HG03378 (cell line): ENCODE results near the gene TUBB3.
"Not testable (repeated sequence)": the region's sequence is repeated elsewhere in the genome, so short reads cannot be mapped to it uniquely, and the experiment has no call there.

Experiments
- ATAC-seq: cut with Tn5 transposase; IDR thresholded peaks from one replicate; pipeline ENCODE4 v1.9.1; 2021; ENCODE audit warnings: mild to moderate bottlenecking, moderate library complexity; ENCODE audit not compliant: unreplicated experiment

Gene TUBB3

GRCh38 chr16:89922884-89923639, at the start of gene TUBB3:
Gene TUBB3 (plus strand): TSS chr16:89923342. CDS start chr16:89923402, 60 bp downstream.
- no peak for ATAC-seq

GRCh38 chr16:89873972-89874689, 49.0 kb upstream of the TUBB3 start:
- peak; percentile 22 for ATAC-seq

GRCh38 chr16:89879123-89879522, 44.0 kb upstream of the TUBB3 start:
- not testable (repeated sequence) for ATAC-seq

GRCh38 chr16:89880477-89881367, 42.4 kb upstream of the TUBB3 start:
- no peak for ATAC-seq

- no peak for ATAC-seq
Measured at GRCh38 chr16:89881368-89881730, 41.8 kb upstream of the TUBB3 start.

GRCh38 chr16:89883346-89884040, 39.6 kb upstream of the TUBB3 start:
- no peak for ATAC-seq

- ATAC-seq, result no peak
Measured at GRCh38 chr16:89884041-89884421, 39.1 kb upstream of the TUBB3 start.

GRCh38 chr16:89887243-89887642, 35.9 kb upstream of the TUBB3 start:
- no peak for ATAC-seq

- ATAC-seq, result no peak
Measured at GRCh38 chr16:89890200-89890599, 32.9 kb upstream of the TUBB3 start.

GRCh38 chr16:89890886-89891657, 32.1 kb upstream of the TUBB3 start:
- no peak for ATAC-seq

- no peak for ATAC-seq
Measured at GRCh38 chr16:89892055-89892630, 31.0 kb upstream of the TUBB3 start.

GRCh38 chr16:89892635-89893034, 30.5 kb upstream of the TUBB3 start:
- no peak for ATAC-seq

GRCh38 chr16:89893642-89894548, 29.2 kb upstream of the TUBB3 start:
- ATAC-seq, result no peak

- ATAC-seq, result no peak
Measured at GRCh38 chr16:89895482-89896250, 27.5 kb upstream of the TUBB3 start.

- no peak for ATAC-seq
Measured at GRCh38 chr16:89897204-89897603, 25.9 kb upstream of the TUBB3 start.

GRCh38 chr16:89898201-89898967, 24.8 kb upstream of the TUBB3 start:
- ATAC-seq, result no peak

- no peak for ATAC-seq
Measured at GRCh38 chr16:89899879-89900481, 23.2 kb upstream of the TUBB3 start.
